GM21786 (cell line): ENCODE data around the gene SMIM14.
"Not testable (repeated sequence)": the region's sequence is repeated elsewhere in the genome, so short reads cannot be mapped to it uniquely, and the experiment has no call there.

Source experiments
- ATAC-seq: cut with Tn5 transposase; IDR thresholded peaks from one replicate; pipeline ENCODE4 v1.9.1; 2021; ENCODE audit not compliant: unreplicated experiment

SMIM14 gene

DNA sequence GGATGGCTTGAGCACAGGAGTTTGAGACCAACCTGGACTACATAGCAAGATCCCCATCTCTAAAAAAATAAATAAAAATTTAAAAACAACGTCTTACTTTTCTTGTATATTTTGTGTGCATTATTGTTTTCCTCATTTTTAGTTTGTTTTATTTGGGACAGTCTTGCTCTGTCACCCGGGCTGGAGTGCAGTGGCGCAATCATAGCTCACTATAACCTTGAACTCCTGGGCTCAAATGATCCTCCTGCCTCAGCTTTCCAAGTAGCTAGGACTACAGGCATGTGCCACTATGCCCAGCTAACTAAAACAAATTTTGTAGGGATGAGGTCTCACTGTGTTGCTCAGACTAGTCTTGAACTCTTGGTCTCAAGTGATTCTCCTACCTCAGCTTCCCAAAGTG is 9.5 kb upstream of the SMIM14 start:
- ATAC-seq: no peak

DNA sequence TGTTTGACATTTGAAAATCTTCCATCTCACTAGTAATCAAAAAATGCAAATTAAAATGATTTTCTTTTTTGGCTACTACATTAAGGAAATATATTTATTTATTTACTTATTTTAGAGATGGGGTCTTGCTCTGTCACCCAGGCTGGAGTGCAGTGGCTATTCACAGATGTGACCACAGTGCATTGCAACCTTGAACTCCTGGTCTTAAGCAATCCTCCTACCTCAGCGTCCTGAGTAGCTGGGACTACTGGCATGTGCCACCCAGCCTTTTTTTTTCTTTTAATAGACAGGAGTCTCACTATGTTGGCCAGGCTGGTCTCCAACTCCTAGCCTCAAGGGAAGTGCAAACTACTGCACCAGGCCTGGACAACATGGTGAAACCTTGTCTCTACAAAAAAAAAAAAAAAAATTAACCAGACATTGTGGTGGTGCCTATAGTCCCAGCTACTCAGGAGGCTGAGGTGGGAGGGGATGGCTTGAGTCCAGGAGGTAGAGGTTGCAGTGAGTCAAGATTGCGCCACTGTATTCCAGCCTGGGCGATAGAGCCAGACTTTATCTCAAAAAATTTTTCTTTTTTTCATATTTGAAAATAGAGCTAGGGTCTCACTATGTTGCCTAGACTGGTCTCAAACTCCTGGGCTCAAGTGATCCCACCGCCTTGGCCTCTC is 4.4 kb upstream of the SMIM14 start:
- no peak for ATAC-seq

DNA sequence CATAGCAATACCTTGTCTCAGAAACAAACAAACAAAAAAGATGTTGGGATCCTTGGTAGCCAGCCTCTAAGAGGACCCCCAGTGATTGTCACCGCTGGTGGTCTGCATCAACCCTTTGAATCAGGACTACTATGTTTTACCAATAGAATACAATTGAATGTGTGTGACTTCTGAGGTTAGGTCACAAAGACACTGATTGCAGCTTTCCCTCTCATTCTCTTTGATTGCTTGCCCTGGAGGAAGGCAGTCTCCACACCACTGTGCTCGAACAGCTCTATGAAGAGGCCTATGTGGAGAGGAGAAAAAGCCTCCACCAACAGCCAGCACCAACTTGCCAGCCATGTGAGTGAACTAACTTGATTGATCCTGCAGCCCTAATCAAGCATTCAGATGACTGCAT is 2.8 kb upstream of the SMIM14 start:
- ATAC-seq: no peak

DNA sequence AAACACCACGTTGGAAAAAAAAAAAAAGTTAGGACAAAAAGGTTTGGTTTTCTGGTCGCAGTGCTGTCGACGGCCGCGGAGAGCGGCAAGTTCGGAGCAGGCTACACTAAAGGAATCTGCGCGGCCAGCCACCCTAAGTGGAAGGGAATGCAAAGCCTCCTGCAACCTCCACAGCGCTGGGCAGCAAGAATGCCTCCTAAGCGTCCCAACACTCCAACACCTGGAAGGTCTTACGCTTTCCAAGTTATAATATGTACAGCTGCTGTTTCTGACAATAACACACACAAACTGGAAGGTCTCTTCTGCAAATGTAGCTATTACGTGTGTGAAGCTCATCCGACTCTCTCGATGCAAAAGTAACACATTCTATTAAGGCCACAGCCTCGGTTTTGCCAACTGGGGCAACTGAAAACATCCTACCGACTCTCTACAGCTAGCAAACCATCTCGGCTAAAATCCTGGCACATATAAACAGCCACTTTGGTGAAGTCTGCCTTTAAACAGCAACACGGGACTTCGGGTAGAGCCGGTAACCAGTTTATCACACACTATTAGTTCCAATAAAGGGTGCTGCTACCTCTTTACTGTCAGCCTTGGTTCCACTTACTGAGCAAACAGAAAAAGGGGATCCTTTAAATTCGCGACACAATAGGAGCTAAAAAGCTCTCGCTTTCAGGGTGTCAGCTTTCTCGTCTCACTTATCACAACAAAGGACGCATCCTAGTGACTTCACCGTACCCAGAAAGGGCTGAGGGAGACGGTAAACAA is 895 bp downstream of the SMIM14 start:
- ATAC-seq: no peak

DNA sequence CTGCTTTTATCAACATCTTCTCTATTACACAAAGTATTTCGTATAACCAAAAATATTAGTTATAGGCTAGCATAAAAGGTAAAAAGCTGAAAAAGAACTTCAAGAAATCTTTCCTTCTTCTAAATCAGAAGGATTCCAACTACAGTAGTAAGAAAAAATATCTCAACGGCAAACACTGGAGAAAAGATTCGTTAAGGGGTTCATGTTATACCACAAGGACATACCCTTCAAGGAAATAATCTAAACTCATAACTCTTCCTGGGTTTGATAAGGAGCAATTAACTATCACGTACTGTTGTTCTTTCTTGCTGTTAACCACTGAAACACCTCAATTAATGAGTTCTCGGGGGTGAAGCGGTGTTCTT is 1.5 kb downstream of the SMIM14 start:
- no peak for ATAC-seq

DNA sequence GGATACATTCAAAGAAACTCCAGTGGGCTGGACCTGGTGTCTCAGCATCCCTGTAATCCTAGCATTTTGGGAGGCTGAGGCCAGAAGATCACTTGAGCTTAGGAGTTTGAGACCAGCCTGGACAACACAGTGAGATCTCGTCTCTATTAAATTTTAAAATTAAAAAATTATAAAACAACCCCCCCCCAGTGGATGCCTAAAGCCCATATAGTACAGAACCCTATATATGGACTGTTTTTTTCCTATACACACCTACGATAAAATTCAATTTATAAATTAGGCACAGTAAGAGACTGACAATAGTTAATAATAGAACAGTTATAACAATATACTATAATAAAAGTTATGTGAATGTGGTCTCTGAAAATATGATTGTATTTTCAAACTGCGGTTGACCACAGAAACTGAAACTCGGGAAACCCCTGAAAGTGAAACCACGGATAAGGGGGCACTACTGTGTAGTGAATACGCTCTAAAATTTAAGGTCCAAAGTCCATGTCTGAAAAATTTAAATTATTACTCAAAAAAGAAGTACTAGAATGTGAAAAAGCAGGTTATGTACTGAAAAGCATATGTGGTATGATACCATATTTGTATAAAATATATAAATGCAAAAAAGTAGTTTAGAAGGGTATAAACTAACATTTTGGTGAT is 2.0 kb downstream of the SMIM14 start:
- no peak for ATAC-seq

DNA sequence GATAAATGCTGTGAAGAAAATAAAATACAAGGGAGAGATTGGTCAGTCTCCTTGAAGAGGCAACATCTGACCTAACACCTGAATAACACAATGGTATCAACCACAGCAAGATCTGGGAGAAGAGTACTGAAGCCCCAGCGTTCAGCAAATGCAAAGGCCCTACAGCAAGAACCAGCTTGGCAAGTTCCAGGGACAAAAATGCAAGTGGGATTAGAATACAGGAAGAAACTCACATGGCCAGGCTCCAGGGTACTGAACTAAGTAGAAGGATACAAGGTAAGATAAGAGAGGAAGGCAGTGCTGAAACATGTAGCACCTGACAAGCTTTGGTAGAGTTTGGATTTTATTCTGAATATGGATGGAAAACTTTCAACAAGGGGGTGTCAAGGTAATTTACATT is 3.6 kb downstream of the SMIM14 start:
- ATAC-seq: no peak

DNA sequence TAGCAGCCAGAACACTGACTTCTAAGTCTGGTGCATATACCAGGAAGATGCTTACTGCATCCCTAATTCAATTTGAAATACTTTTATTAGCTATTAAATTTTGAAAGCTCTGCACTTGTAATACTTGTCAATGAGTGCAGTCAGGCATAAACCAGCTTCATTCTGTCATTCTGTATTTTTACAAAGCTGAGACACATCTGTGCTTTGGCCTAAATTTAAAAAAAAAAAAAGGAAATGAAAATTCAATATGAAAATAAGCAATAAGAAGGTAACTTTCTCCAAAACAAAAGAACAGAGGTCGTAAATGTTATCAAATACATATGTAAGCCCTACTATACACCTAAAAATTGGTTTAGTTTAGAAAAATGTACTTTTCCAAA is 7.0 kb downstream of the SMIM14 start:
- peak; percentile 69 for ATAC-seq

DNA sequence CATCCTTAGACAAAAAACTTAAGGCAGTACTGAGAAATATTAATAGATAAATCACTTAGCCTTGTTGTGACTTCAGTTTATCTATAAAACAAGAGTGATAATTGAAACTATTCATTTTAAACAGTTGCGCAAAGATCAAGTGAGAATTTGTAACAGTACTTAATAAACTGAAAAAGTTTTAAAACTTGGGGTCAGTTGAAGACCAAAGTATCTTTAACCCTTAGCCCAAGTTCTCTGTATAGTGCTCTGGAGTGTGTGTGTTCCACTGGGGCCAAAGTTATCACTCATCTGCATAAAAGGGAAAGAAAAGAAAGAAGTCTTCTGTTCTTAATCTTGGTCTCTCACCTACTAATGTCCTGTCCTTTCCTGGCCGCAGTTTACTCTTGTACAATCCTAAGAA is 11.3 kb downstream of the SMIM14 start:
- no peak for ATAC-seq

DNA sequence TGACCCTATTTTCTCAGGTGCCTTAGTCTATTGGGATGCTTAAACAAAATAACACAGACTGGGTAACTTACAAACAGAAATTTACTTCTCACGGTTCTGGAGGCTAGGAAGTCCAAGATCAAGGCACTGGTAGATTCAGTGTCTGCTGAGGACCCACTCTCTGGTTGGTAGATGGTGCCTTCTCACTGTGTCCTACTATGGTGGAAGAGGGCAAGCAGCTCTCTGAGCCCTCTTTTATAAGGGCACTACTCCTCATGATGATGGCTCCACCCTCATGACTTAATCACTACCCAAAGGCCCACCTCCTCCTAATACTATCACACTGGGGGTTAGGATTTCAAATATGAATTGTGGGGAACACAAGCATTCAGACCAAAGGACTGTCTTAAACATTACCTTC is 11.8 kb downstream of the SMIM14 start:
- no peak for ATAC-seq

DNA sequence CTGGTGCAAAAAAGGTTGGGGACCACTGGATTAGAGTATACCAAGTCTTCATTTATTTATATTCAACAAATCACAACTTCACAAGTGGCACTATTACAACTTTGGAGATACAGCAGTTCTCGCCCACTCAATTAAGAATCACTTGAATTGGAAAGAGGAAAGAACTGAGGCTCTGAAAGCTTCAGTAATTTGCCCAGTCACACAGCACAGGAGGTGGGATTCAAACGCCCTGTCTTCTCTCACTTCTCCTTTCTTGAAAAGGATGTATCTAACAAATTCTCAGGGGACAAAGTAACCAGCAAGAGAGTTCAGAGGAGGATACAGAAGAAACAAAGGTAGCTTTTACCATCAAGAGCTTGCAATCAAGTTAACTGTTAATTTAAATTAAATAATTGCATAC is 12.4 kb downstream of the SMIM14 start:
- ATAC-seq: peak; percentile 67

DNA sequence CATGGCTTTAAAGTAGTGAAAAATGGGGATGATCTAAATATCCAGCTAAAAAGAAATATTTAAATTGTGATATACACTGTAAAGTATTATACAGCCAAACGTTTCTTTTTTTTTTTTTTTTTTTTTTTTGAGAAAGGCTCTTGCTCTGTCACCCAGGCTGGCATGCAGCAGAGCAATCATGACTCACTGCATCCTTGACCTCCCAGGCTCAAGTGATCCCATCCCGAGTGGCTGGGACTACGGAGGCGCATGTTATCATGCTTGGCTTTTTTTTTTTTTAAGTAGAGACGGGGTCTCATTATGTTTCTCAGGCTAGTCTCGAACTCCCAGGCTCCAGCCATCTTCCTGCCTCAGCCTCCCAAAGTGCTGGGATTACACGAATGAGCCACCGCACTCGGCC is 17.1 kb downstream of the SMIM14 start:
- ATAC-seq: no peak

DNA sequence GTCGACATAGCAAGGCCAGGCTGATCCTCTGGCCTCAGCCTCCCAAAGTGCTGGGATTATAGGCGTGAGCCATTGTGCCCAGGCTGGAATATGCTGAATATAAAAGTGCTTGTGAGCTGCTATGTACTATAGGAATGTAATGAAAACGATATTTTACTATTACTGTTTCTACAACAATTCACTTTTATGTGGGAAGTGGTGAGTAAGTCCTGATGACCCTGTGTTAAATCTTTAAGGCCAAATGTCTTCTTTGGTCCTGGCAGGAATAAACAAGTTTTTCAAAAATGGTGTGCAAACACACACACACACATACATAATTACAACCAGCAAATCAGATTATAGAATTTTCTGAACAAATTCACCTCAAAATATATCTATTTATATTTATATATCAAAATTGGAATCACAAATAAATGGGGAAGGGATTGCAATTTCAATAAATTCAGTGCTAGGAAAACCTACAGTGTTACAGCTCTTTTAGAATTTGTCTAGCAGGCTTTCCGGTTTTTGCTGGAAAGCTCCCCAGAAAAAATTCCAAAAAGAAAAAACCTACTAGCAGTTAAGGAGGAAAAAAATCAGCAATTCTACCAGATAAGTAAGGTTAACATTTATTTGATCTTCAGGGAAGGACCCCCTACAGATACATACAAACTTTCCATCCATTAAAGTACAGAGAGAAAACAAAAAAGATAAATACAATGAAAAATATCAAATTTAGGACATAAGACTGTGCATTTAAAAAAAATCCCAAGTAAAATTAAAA is 17.9 kb downstream of the SMIM14 start:
- no peak for ATAC-seq

DNA sequence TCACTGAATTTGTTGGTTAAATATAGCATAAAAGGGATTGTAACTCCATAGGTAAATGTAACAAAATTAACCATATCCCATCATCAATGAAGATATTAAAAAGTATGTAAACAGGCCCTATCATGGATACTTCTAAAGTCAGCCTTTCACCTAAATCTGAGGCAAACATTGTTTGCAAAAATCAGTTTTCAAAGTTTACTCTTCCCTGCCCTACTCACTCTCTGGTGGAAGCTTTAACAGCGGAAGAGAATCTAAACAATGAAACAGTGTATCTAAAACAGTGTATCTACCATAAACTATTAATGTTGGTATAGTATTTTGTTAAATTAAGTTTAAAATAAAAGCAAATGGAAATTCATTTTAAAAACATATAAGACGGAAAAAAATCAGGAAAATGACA is 21.1 kb downstream of the SMIM14 start:
- no peak for ATAC-seq

DNA sequence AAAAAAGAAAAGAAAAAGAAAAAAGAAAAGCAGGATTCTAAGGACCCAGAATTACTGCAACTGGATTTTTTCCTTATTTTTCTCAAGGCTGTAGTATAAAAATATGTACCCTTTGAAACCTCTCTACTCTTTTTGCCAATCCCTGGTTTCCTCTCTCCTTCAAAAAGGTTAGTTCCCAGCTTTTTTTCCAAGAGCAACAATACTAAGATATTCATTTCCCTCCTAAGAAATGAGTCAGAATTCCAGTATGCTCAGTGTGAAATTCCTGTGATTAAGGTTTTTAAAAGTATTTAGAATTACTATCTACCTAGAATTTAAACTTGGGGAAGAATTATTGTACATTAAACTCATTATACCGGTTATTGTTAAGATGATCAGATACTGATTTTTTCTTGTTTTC is 22.0 kb downstream of the SMIM14 start:
- ATAC-seq: no peak

DNA sequence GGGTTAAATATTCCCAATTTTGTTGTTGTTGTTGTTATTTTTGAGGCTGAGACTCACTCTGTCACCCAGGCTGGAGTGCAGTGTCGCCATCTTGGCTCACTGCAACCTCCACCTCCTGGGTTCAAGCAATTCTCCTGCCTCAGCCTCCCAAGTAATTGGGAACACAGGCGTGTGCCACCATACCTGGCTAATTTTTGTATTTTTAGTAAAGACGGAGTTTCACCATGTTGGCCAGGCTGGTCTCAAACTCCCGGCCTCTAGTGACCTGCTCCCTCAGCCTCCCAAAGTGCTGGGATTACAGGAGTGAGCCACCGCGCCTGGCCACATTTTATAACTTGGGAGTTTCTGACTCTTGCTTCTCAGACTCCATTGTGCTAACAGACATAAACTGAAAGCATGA is 22.6 kb downstream of the SMIM14 start:
- ATAC-seq: not testable (repeated sequence)

DNA sequence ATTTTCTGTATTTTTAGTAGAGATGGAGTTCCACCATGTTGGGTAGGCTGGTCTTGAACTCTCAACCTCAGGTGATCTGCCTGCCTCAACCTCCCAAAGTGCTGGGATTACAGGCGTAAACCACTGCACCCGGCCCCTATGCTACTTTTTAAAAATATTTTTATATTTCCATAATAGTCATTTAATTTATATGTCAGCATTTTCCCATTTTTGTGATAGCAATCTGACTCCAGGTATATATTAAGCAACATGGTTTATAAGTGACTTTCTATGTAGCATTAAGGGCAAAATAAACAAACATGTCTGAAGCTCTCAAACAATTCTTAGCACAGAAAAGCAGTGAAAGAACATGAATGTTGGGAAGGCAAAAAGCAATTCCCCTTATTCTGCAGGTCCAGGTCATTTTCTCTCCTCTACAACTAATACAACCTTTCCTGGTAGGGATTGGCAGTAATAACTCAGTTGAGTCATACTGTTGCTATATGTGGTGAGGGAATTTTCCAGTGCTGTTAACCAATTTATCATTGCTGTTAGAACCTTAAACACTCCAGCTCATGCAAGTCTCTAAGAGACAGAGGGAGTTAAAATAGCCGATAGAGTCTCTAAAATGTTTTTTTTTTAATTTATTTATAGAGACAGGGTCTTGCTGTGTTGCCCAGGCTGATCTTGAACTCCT is 24.0 kb downstream of the SMIM14 start:
- no peak for ATAC-seq

DNA sequence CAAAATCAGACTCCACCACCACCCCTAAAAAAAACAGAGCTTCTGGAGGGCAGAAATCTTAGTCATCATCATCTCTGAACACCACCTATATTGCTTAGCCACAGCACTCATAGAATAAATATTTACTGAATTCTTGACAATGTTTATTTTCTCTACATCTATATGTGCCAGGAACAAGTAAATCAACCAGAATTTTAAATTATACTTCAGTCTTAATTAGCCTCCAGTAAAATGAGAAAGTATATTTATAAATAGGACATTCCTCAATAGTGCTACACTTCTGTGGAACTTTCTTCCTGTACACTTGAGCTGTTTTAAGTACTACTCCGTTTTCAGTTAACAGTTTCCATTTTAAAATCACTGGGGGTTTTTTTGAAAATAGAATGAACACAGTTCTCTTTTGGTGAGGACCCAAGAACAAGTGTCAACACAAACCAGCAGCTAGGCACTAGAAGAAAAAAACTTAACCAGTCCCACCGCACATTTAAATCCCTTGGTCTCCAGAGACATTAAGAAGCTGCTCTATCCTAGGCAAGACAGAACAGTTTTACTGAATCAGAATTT is 25.5 kb downstream of the SMIM14 start:
- ATAC-seq: peak; percentile 41

DNA sequence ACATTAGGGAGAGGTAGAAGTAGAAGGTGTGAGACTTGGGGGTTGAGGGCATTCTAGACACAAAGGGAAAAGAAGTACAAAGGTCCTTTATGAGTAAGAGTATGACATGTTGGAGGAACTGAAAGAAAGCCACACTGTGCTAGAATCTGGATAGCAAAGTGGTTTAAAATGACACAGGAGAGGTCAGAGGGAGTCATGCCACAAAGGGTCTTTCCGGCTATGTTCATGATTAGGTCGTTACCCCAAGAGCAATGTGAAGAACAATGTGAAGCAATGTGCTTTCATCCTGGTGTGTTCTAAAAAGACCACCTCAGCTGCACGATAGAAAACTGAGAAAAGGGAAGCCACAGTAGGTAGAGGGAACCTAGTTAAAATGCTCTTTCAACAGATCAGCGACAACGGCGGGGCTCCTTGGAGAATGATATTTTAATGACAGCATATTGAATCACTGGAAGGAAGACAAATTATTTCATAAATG is 29.2 kb downstream of the SMIM14 start:
- ATAC-seq: peak; percentile 87

DNA sequence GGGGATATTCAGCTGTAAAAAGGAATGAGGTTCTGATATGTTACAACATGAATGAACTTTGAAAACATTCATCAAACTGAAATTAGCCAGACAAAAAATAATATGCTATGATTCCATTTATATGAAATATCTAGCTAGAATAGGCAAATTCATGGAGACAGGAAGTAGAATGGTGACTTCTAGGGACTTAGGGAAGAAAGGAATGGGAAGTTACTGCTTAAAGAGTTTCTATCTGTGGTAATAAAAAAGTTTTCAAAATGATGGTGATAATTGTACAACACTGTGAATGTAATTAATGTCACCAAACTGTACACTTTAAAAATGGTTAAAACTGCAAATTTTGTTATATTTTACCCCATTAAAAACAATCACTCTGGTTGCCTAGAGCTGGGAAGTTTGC is 30.2 kb downstream of the SMIM14 start:
- no peak for ATAC-seq

DNA sequence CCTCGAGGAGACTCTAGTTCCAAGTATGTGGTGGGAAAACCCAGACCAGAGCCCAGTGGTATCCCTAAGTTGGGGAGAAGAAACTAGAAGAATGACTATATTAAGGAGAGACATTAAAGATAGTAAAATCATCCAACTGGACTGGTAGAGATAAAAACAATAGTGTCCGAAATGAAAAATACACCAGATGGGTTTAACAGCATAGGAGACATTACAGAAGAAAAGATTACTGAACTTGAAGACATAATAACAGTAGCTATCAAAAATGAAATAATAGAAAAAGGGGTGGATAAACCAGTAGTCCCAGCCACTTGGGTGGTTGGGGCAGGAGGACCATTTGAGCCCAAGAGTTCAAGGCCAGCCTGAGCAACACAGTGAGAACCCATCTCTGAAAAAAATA is 31.9 kb downstream of the SMIM14 start:
- no peak for ATAC-seq
